B cell (primary cell): ENCODE results near the gene PITPNM3. TPM values are rescaled to one million over a fixed set of nuclear protein-coding genes. Genes with fewer than 3 reads are reported as not detected.

ENCODE experiments used
- ATAC-seq: fragments of 200-7000 bp; cut with Tn5 transposase; one replicate; pipeline ENCODE4 v1.10.0; 2021; ENCODE audit warnings: low read depth, mild to moderate bottlenecking, moderate number of reproducible peaks, moderate library complexity
- CTCF ChIA-PET: fragments of 350-600 bp; sonication (Branson Sonifier 250); formaldehyde crosslinking; loops from one replicate; lab custom pipeline; 2021; ENCODE audit warnings: antibody characterized with exemption, inconsistent platforms; lab: Charles Lee
- POLR2A ChIA-PET: fragments of 350-600 bp; sonication (Branson Sonifier 250); formaldehyde crosslinking; loops from one replicate; lab custom pipeline; 2021; ENCODE audit warnings: antibody characterized with exemption; lab: Charles Lee
- DNase-seq: peaks from one replicate; pipeline ENCODE4 v3.0.0; 2013
- H2AFZ ChIP-seq: 2 replicates; pipeline ENCODE4 v1.6.1; 2012; ENCODE audit warnings: mild to moderate bottlenecking, low read depth, low read length; ENCODE audit not compliant: insufficient read depth, poor library complexity, severe bottlenecking
- H3K27ac ChIP-seq, 2 donors: 1 replicate in 1 of 2; 2 replicates in 1 of 2; pipeline ENCODE4 v1.5.1; 2012 to 2013; ENCODE audit warnings: low read length in 2 of 2, mild to moderate bottlenecking in 2 of 2, moderate library complexity in 1 of 2
- H3K27me3 ChIP-seq, 4 experiments: fragments of 200-600 bp in 1 of 4; sonication (generic) in 1 of 4; replicated peaks in 1 of 4; 1 replicate in 2 of 4; 2 replicates in 2 of 4; pipeline versions ENCODE4 v1.6.1 to v1.7.0; 2013 to 2016; ENCODE audit warnings: low read length in 3 of 4, mild to moderate bottlenecking in 2 of 4, mixed read lengths in 1 of 4, moderate library complexity in 1 of 4; ENCODE audit not compliant: insufficient read depth in 4 of 4, control insufficient read depth in 3 of 4; ENCODE audit errors: control extremely low read depth in 1 of 4
- H3K36me3 ChIP-seq, 2 experiments: replicated peaks in 1 of 2; 1 replicate in 1 of 2; 2 replicates in 1 of 2; pipeline versions ENCODE4 v1.6.1 to v1.7.1; 2013; ENCODE audit warnings: low read length in 1 of 2; ENCODE audit not compliant: insufficient read depth in 2 of 2, control insufficient read depth in 1 of 2; ENCODE audit errors: control extremely low read depth in 1 of 2, extremely low read depth in 1 of 2
- H3K4me1 ChIP-seq, 2 donors: fragments of 200-600 bp in 1 of 2; sonication (generic) in 1 of 2; 1 replicate in 1 of 2; 2 replicates in 1 of 2; pipeline versions ENCODE4 v1.5.1 to v1.6.1; 2013 to 2017; ENCODE audit warnings: low read length in 2 of 2; ENCODE audit not compliant: control insufficient read depth in 2 of 2, insufficient read depth in 2 of 2
- H3K4me2 ChIP-seq: replicated peaks from 2 replicates; pipeline ENCODE3; 2012; ENCODE audit warnings: mild to moderate bottlenecking, low read depth, low read length; ENCODE audit not compliant: poor library complexity, severe bottlenecking
- H3K4me3 ChIP-seq, 5 experiments: fragments of 200-600 bp in 1 of 5; sonication (generic) in 1 of 5; 1 replicate in 3 of 5; 2 replicates in 2 of 5; pipeline versions ENCODE4 v1.5.1 to v1.7.0; 2011 to 2016; ENCODE audit warnings: low read length in 4 of 5, mild to moderate bottlenecking in 4 of 5, low read depth in 2 of 5, control low read depth in 1 of 5, moderate library complexity in 1 of 5; ENCODE audit not compliant: insufficient read depth in 1 of 5; ENCODE audit errors: control extremely low read depth in 1 of 5, extremely low read depth in 1 of 5
- H3K79me2 ChIP-seq: fragments of 200-600 bp; sonication (generic); one replicate; pipeline ENCODE4 v1.6.0; 2016; ENCODE audit warnings: low read length; ENCODE audit not compliant: control insufficient read depth, insufficient read depth
- H3K9ac ChIP-seq: fragments of 200-600 bp; sonication (generic); 2 replicates; pipeline ENCODE4 v1.6.1; 2017; ENCODE audit warnings: mild to moderate bottlenecking, low read length, moderate library complexity
- H3K9me3 ChIP-seq, 3 donors: one replicate each; pipeline versions ENCODE4 v1.6.1 to v1.7.1; 2013; ENCODE audit warnings: low read length in 2 of 3; ENCODE audit not compliant: control insufficient read depth in 2 of 3, insufficient read depth in 1 of 3; ENCODE audit errors: control extremely low read depth in 1 of 3
- H4K20me1 ChIP-seq: 2 replicates; pipeline ENCODE4 v1.6.0; 2012; ENCODE audit warnings: mild to moderate bottlenecking, low read length; ENCODE audit not compliant: insufficient read depth, control insufficient read depth, poor library complexity, severe bottlenecking
- H3K27ac Mint-ChIP-seq: one replicate; pipeline ENCODE4 v1.8.0; 2021; ENCODE audit warnings: mixed read lengths
- H3K27me3 Mint-ChIP-seq: one replicate; pipeline ENCODE4 v1.8.0; 2021; ENCODE audit warnings: mixed read lengths
- H3K4me1 Mint-ChIP-seq: one replicate; pipeline ENCODE4 v1.8.0; 2021; ENCODE audit warnings: mixed read lengths
- H3K4me3 Mint-ChIP-seq: one replicate; pipeline ENCODE4 v1.8.0; 2021; ENCODE audit warnings: mixed read lengths
- H3K9me3 Mint-ChIP-seq: one replicate; pipeline ENCODE4 v1.8.0; 2022; ENCODE audit warnings: mixed read lengths; ENCODE audit not compliant: insufficient read depth
- CTCF ChIP-seq: fragments of 200-600 bp; IDR thresholded peaks from one replicate; pipeline ENCODE4 v1.8.0; 2022; ENCODE audit warnings: antibody characterized with exemption, mild to moderate bottlenecking
- EZH2 ChIP-seq: IDR thresholded peaks from 2 replicates; pipeline ENCODE4 v1.6.1; 2012; ENCODE audit warnings: borderline replicate concordance, low read depth, mild to moderate bottlenecking, moderate library complexity, low read length; ENCODE audit not compliant: insufficient read depth, poor library complexity, severe bottlenecking
- WGBS: methylation state at CpG from one replicate; pipeline ENCODE4 v1.1.5; 2013; ENCODE audit warnings: missing lambda C conversion rate; ENCODE audit not compliant: insufficient coverage; 5-methylcytosine and 5-hydroxymethylcytosine counted together
- intact Hi-C: fragments of 100-400 bp; cut with micrococcal nuclease; formaldehyde crosslinking; loops from one replicate; pipeline ENCODE4 v1.10.0; 2022
- polyA plus RNA-seq: library from polyadenylated mRNA; depleted of rRNA; stranded (reverse); fragments of >200 nt; gene quantifications from 2 replicates; pipeline ENCODE4 v1.2.3, GENCODE V29; 2012
- total RNA-seq, 2 donors: library from RNA; stranded (reverse); fragments of 120-200 nt in 1 of 2; gene quantifications; 1 replicate in 1 of 2; 2 replicates in 1 of 2; pipeline versions ENCODE4 v1.2.3 to v1.2.4, GENCODE V29; 2013 to 2022

The PITPNM3 gene
- total and polyA plus RNA-seq, 2 donors (not counting 1 experiment from before 2014, with no cell fraction given): 0.31 to 0.49 TPM

GRCh38 chr17:6482105-6482455 is 74.3 kb downstream of the PITPNM3 start:
- ChIA-PET POLR2A (no interaction called here), CTCF (interaction anchor here (1.3 kb wide), 1 partner anchor 9 kb away, joined by 6 read pairs; no protein-coding TSS in a partner anchor)
- ATAC-seq: no peak
- Histone ChIP-seq H2AFZ (no peak overlapping the region), H3K9ac (no peak overlapping the region), H3K9me3 (no peaks in the 10 kb centered on the region), H4K20me1 (no peaks in the 10 kb centered on the region), H3K4me1 (no peaks in the 10 kb centered on the region), H3K79me2 (no peaks in the 10 kb centered on the region), H3K4me2 (no peak overlapping the region), H3K27me3 (peaks cover 0 to 2% (median 0%) of the 10 kb centered on the region in 4 experiments), H3K4me3 (no peak overlapping the region), H3K36me3 (no peaks in the 10 kb centered on the region), H3K27ac (no peak overlapping the region)
- no peak overlapping the region for H3K27ac Mint-ChIP-seq
- no peak overlapping the region for H3K4me3 Mint-ChIP-seq
- intact Hi-C loops: no loop called here
- H3K27me3 Mint-ChIP-seq: peaks cover 14% of the 10 kb centered on the region
- no peaks in the 10 kb centered on the region for H3K4me1 Mint-ChIP-seq
- 92% methylated on average over 5 of the region's 6 CpGs for WGBS
- no peak for TF ChIP-seq EZH2
- no peak for TF ChIP-seq CTCF
- H3K9me3 Mint-ChIP-seq: no peaks in the 10 kb centered on the region
- no peak for DNase-seq

GRCh38 chr17:6480303-6480675 is 76.1 kb downstream of the PITPNM3 start:
- POLR2A ChIA-PET: no interaction called here
- intact Hi-C loops: no loop called here
- Histone ChIP-seq H3K9ac (no peak overlapping the region), H3K27ac (no peak overlapping the region), H3K27me3 (no peaks in the 10 kb centered on the region), H3K9me3 (no peaks in the 10 kb centered on the region), H3K4me3 (no peak overlapping the region), H3K4me1 (no peaks in the 10 kb centered on the region), H2AFZ (no peak overlapping the region), H4K20me1 (no peaks in the 10 kb centered on the region), H3K79me2 (no peaks in the 10 kb centered on the region), H3K4me2 (no peak overlapping the region), H3K36me3 (no peaks in the 10 kb centered on the region)
- H3K9me3 Mint-ChIP-seq: no peaks in the 10 kb centered on the region
- no peak overlapping the region for H3K27ac Mint-ChIP-seq
- H3K4me3 Mint-ChIP-seq: no peak overlapping the region
- WGBS: 77% methylated on average over 8 of the region's 9 CpGs
- DNase-seq: no peak
- no peak for TF ChIP-seq EZH2
- TF ChIP-seq CTCF: no peak
- H3K4me1 Mint-ChIP-seq: no peaks in the 10 kb centered on the region
- ATAC-seq: no peak
- CTCF ChIA-PET: no interaction called here
- H3K27me3 Mint-ChIP-seq: peaks cover 7% of the 10 kb centered on the region
